IPS-NIHi11 (cell line): ENCODE data around the gene STARD9.

Experiments
- DNase-seq: peaks from one replicate; pipeline ENCODE4 v3.0.0; 2012; ENCODE audit warnings: mixed read lengths, low spot score

STARD9 gene

GRCh38 chr15:42694398-42694797, 119.0 kb downstream of the STARD9 start:
- no peak for DNase-seq

GRCh38 chr15:42695527-42696071, 120.2 kb downstream of the STARD9 start:
- DNase-seq = no peak

- DNase-seq = no peak
These were observed 121.2 kb downstream of the STARD9 start for GRCh38 chr15:42696626-42697025.

- DNase-seq = peak; percentile 80
These were observed 129.1 kb downstream of the STARD9 start for GRCh38 chr15:42704492-42704926.

GRCh38 chr15:42705336-42705735, 129.9 kb downstream of the STARD9 start:
- no peak for DNase-seq

GRCh38 chr15:42707068-42707467, 131.7 kb downstream of the STARD9 start:
- DNase-seq = no peak

GRCh38 chr15:42707873-42708544, 132.6 kb downstream of the STARD9 start:
- DNase-seq = no peak

- no peak for DNase-seq
These were observed 135.3 kb downstream of the STARD9 start for GRCh38 chr15:42710662-42711061.

GRCh38 chr15:42711746-42712145, 136.3 kb downstream of the STARD9 start:
- no peak for DNase-seq

- no peak for DNase-seq
These were observed 137.2 kb downstream of the STARD9 start for GRCh38 chr15:42712584-42712983.

GRCh38 chr15:42716125-42716524, 140.7 kb downstream of the STARD9 start:
- no peak for DNase-seq

GRCh38 chr15:42716626-42717025, 141.2 kb downstream of the STARD9 start:
- DNase-seq = no peak

GRCh38 chr15:42719043-42719442, 143.6 kb downstream of the STARD9 start:
- no peak for DNase-seq

GRCh38 chr15:42720071-42720470, 144.7 kb downstream of the STARD9 start:
- DNase-seq = no peak

- no peak for DNase-seq
These were observed 145.6 kb downstream of the STARD9 start for GRCh38 chr15:42721016-42721415.

GRCh38 chr15:42721916-42722315, 146.5 kb downstream of the STARD9 start:
- DNase-seq = no peak

- no peak for DNase-seq
These were observed 147.7 kb downstream of the STARD9 start for GRCh38 chr15:42723068-42723467.

- no peak for DNase-seq
These were observed 148.9 kb downstream of the STARD9 start for GRCh38 chr15:42724276-42724675.

- no peak for DNase-seq
These were observed 150.0 kb downstream of the STARD9 start for GRCh38 chr15:42725331-42725903.

GRCh38 chr15:42726114-42726513, 150.7 kb downstream of the STARD9 start:
- DNase-seq = no peak

- DNase-seq = no peak
These were observed 152.5 kb downstream of the STARD9 start for GRCh38 chr15:42727750-42728381.

- no peak for DNase-seq
These were observed 153.2 kb downstream of the STARD9 start for GRCh38 chr15:42728560-42728959.

- peak; percentile 57 for DNase-seq
These were observed 153.6 kb downstream of the STARD9 start for GRCh38 chr15:42728972-42729371.
